Astrocyte of the spinal cord (primary cell): ENCODE results near the gene CREBL2.
"Not testable (repeated sequence)": the region's sequence is repeated elsewhere in the genome, so short reads cannot be mapped to it uniquely, and the experiment has no call there.

Experiments used
- DNase-seq: peaks from one replicate; pipeline ENCODE4 v3.0.0; 2011; ENCODE audit warnings: low read depth, low spot score
- H3K4me3 ChIP-seq: 2 replicates; pipeline ENCODE4 v1.5.1; 2011; ENCODE audit warnings: low read depth, mild to moderate bottlenecking, low read length, moderate library complexity
- CTCF ChIP-seq: IDR thresholded peaks from 2 replicates; pipeline ENCODE4 v1.5.1; 2012; ENCODE audit warnings: low read depth, mild to moderate bottlenecking, low read length, inconsistent platforms
- in situ Hi-C: cut with HindIII; loops from 2 replicates; pipeline ENCODE4 v1.10.0; 2017; ENCODE audit warnings: low sequenced_read_pairs

CREBL2 gene

DNA sequence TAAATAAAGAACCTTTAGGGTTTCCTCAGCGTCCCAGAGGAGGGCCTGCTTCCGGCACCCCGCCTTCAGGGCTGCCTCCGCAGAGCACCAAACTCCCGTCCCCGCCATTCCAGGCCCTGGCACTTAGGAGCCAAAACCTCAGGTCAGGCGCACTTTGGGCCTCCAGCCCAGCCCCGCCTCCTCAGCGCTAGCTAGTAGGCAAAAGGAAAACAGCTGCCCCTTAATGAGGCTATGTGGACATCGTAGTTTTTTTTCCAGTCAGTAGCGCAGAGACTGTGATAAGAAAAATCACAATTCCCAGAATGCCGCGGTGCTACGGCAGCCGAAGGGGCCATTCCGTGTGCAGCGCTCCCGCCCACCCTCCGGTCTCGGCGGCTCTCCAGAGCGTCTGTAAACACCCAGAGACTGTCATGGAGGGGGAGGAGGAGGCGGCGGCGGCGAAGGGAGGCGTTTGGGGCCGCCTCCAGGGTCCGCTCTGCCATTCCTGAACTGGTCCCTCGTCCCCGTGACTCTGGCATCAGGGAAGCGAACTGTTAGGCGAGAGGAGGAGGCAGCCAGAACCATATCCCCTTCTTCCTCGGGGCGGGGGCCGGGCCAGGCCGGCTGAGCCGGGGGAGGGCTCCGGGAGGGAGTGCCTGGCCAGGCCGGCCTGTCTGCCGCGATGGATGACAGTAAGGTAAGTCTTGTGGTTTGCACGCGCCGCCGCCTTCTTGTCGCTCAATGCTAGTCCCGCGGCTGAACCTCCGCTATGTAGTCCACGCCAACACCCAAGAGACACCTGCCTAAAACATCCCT, at the start of gene CREBL2:
Gene CREBL2, plus strand, starts transcription at position 365 of the 795 bp plus-strand sequence. Its CDS starts 297 bp downstream, at position 662.
- peak; percentile 96 for DNase-seq
- TF ChIP-seq CTCF: no peak
- H3K4me3 ChIP-seq: peak within 1 kb of the TSS; percentile 86
- in situ Hi-C loops: no loop called here

GRCh38 chr12:12562016-12562483, 49.6 kb upstream of the CREBL2 start:
- peak overlapping the region; percentile 81 for H3K4me3 ChIP-seq
- in situ Hi-C loops: no loop called here
- DNase-seq: no peak
- TF ChIP-seq CTCF: no peak

- in situ Hi-C loops: no loop called here
- H3K4me3 ChIP-seq: peak within 1 kb of the TSS; percentile 81
- DNase-seq: peak; percentile 96
Measured at GRCh38 chr12:12562585-12563261, 49.0 kb upstream of the CREBL2 start, which contains the start of gene DUSP16. Gene DUSP16, minus strand, starts transcription at chr12:12562863. Its CDS starts 41,765 bp downstream, at chr12:12521098.

DNA sequence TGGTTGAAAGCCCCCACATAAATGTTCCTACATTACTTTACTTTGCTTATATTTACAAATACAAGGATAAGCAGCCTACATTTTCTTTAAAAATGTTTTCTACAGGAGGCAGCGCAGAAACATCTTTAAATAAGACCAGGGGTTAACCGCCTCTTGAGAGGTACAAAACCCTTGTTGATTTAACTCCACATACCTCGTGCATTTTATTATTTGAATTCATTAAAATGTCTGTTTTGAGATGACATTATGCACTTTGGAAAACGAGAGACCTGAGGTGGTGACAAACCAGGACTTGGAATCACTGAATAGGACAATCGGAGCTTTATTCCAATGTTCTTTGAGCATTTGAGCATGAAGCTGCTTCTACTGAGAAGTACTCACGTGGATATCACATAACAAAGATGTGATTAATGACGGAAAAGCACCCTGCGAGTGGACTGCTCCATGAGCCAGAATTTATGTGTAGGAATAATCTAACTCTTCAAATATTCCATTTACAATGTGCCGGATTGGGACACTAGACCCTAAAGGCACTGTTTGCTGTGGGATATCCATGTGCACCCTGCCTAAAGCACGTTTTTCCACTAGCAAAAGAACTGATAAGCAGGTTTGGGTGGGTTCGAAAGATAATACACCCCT, 48.3 kb upstream of the CREBL2 start:
- TF ChIP-seq CTCF: no peak
- DNase-seq: peak; percentile 14
- in situ Hi-C loops: no loop called here
- peak overlapping the region; percentile 81 for H3K4me3 ChIP-seq

More at GRCh38 chr12:12562585-12563261, 49.0 kb upstream of the CREBL2 start, which contains the start of gene DUSP16:
- peak; percentile 0 for TF ChIP-seq CTCF

DNA sequence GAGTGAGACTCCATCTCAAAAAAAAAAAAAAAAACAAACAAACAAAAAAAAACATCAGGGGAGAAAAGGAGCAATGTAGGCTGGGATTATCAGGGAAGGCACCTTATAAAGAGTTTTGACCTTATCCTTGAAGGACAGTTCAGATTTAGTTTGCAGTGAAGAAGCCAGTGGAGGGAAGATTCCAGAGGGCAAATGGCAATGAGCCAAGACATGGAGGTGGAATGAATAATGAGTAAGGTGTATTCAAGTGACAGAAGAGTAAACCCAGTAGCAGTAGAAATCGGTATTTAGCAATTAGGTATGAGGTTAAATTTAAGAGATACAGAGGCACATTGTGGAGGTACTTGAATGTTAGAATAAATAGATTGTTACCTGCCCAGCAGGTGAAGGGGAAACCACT, 46.8 kb upstream of the CREBL2 start:
- in situ Hi-C loops: no loop called here
- DNase-seq: no peak
- TF ChIP-seq CTCF: no peak
- H3K4me3 ChIP-seq: no peak overlapping the region

GRCh38 chr12:12565971-12566370, 45.7 kb upstream of the CREBL2 start:
- H3K4me3 ChIP-seq, in situ Hi-C loops, DNase-seq: not testable (repeated sequence)

DNA sequence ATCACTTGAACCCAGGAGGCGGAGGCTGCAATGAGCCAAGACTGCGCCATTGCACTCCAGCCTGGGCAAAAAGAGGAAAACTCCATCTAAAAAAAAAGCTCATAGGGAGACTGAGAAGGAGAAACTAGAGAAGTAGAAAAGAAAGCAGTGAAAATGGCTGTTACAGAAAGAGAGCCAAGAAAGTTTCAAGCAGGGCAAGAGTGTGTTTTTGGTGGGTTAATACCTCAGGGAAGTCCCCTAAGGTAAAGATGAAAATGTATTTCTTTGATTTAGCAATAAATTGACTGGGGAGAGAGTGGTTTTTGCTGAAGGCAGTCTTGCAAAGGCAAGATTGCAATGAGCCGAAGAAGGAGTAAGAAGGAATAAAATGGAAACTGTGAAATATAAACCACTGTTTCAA, 39.0 kb upstream of the CREBL2 start:
- DNase-seq: no peak
- in situ Hi-C loops: no loop called here
- H3K4me3 ChIP-seq: no peak overlapping the region
- TF ChIP-seq CTCF: no peak
